Nephron progenitor cell (in vitro differentiated cells): ENCODE results near the gene GRB14.
"Not testable (repeated sequence)": the region's sequence is repeated elsewhere in the genome, so short reads cannot be mapped to it uniquely, and the experiment has no call there.

Source experiments
- DNase-seq: peaks from one replicate; pipeline ENCODE4 v3.0.0; 2021
- H3K27ac Mint-ChIP-seq: 2 replicates; pipeline ENCODE4 v1.8.0; 2021; ENCODE audit warnings: mild to moderate bottlenecking, moderate library complexity, mixed read lengths
- H3K27me3 Mint-ChIP-seq: 2 replicates; pipeline ENCODE4 v1.8.0; 2021; ENCODE audit warnings: mild to moderate bottlenecking, low read depth, mixed read lengths; ENCODE audit not compliant: poor library complexity
- H3K36me3 Mint-ChIP-seq: 2 replicates; pipeline ENCODE4 v1.8.0; 2021; ENCODE audit warnings: low read depth, mixed read lengths
- H3K4me1 Mint-ChIP-seq: 2 replicates; pipeline ENCODE4 v1.8.0; 2021; ENCODE audit warnings: mixed read lengths
- H3K4me3 Mint-ChIP-seq: 2 replicates; pipeline ENCODE4 v1.8.0; 2021; ENCODE audit warnings: mild to moderate bottlenecking, moderate library complexity, mixed read lengths
- H3K9me3 Mint-ChIP-seq: 2 replicates; pipeline ENCODE4 v1.8.0; 2021; ENCODE audit warnings: mild to moderate bottlenecking, moderate library complexity, mixed read lengths
- CTCF ChIP-seq: fragments of 200-600 bp; sonication (generic); IDR thresholded peaks from 2 replicates; pipeline ENCODE4 v1.5.0; 2021; ENCODE audit warnings: antibody characterized with exemption

GRB14 gene

GRCh38 chr2:164644036-164644700 lies 22.9 kb upstream of the GRB14 start:
- no peaks in the 10 kb centered on the region for H3K4me1 Mint-ChIP-seq
- H3K27ac Mint-ChIP-seq, result no peak overlapping the region
- no peaks in the 10 kb centered on the region for H3K36me3 Mint-ChIP-seq
- H3K27me3 Mint-ChIP-seq, result no peaks in the 10 kb centered on the region
- no peak overlapping the region for H3K4me3 Mint-ChIP-seq
- peaks cover 7% of the 10 kb centered on the region for H3K9me3 Mint-ChIP-seq
- no peak for DNase-seq
- TF ChIP-seq CTCF, result no peak

DNA sequence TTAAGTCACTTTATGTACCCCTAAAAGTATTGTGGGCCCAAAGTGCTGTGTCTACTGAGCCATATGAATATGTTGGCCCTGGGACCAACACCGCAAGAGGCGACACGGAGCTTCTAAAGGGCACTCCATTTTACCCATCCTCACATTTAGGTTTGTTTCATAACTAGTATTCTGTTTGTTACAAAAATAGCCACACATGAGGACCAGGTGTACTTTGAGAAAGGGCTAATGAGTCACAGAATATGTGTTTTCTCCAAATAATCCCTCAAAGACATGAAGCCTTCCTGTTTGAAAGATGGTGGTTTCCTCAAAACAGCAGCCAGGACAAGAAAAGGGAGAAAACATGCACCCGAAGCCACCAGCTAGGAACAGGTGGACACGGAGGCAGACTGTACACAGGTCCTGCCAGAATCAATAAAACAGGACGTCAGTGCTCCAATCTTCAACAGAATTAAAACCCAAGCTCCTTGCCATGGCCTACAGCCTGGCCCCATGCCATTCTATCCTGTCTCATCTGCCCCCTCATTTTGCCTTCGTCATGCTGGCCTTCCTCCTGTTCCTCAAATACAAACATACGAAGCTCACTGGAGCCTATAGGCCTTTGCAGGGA lies 21.8 kb upstream of the GRB14 start:
- no peak for DNase-seq
- Mint-ChIP-seq H3K27ac (no peak overlapping the region), H3K27me3 (no peaks in the 10 kb centered on the region), H3K4me1 (no peaks in the 10 kb centered on the region), H3K4me3 (no peak overlapping the region), H3K9me3 (no peaks in the 10 kb centered on the region), H3K36me3 (no peaks in the 10 kb centered on the region)
- TF ChIP-seq CTCF, result no peak

- Mint-ChIP-seq H3K4me3 (no peak overlapping the region), H3K9me3 (no peaks in the 10 kb centered on the region), H3K36me3 (no peaks in the 10 kb centered on the region), H3K27me3 (no peaks in the 10 kb centered on the region), H3K4me1 (no peaks in the 10 kb centered on the region), H3K27ac (no peak overlapping the region)
- no peak for TF ChIP-seq CTCF
- DNase-seq, result no peak
Observed at GRCh38 chr2:164642268-164642667, 21.0 kb upstream of the GRB14 start.

DNA sequence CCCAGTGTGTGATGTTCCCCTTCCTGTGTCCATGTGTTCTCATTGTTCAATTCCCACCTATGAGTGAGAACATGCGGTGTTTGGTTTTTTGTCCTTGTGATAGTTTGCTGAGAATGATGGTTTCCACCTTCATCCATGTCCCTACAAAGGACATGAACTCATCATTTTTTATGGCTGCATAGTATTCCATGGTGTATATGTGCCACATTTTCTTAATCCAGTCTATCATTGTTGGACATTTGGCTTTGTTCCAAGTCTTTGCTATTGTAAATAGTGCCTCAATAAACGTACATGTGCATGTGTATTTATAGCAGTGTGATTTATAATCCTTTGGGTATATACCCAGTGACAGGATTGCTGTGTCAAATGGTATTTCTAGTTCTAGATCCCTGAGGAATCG lies 7.0 kb upstream of the GRB14 start:
- Mint-ChIP-seq H3K27me3 (peaks cover 15% of the 10 kb centered on the region), H3K4me1 (peaks cover 12% of the 10 kb centered on the region)
- H3K27ac Mint-ChIP-seq, DNase-seq, H3K36me3 Mint-ChIP-seq, H3K4me3 Mint-ChIP-seq, H3K9me3 Mint-ChIP-seq: not testable (repeated sequence)

GRCh38 chr2:164625378-164625971 lies 4.2 kb upstream of the GRB14 start:
- Mint-ChIP-seq H3K36me3 (no peaks in the 10 kb centered on the region), H3K27ac (no peak overlapping the region), H3K4me3 (no peak overlapping the region), H3K4me1 (peaks cover 13% of the 10 kb centered on the region), H3K27me3 (peaks cover 31% of the 10 kb centered on the region), H3K9me3 (no peaks in the 10 kb centered on the region)
- TF ChIP-seq CTCF, result no peak
- DNase-seq, result no peak

- H3K27me3 Mint-ChIP-seq, result peaks cover 43% of the 10 kb centered on the region
- H3K4me3 Mint-ChIP-seq, result no peak overlapping the region
- peaks cover 13% of the 10 kb centered on the region for H3K4me1 Mint-ChIP-seq
- TF ChIP-seq CTCF, result no peak
- DNase-seq, result no peak
- no peak overlapping the region for H3K27ac Mint-ChIP-seq
- no peaks in the 10 kb centered on the region for H3K9me3 Mint-ChIP-seq
- H3K36me3 Mint-ChIP-seq, result no peaks in the 10 kb centered on the region
Observed at GRCh38 chr2:164624316-164624715, 3.0 kb upstream of the GRB14 start.
